HepG2 (cell line): ENCODE data around the gene NAPB.

Source experiments
- EP300 ChIP-seq, 3 experiments: sonication (generic) in 1 of 3; formaldehyde crosslinking in 1 of 3; IDR thresholded peaks; 2 replicates each; pipeline versions ENCODE4 v1.5.1 to v1.6.1; 2011 to 2020; ENCODE audit warnings: low read depth in 2 of 3, low read length in 2 of 3, borderline replicate concordance in 1 of 3, improper control_type of control experiment in 1 of 3, mild to moderate bottlenecking in 1 of 3, missing genetic modification reagents in 1 of 3, moderate library complexity in 1 of 3
- SNAPC2 ChIP-seq: sonication (generic); formaldehyde crosslinking; IDR thresholded peaks from 2 replicates; pipeline ENCODE4 v1.8.1; 2022; ENCODE audit warnings: mild to moderate bottlenecking, missing genetic modification reagents
- ZBTB42 ChIP-seq: sonication (generic); formaldehyde crosslinking; IDR thresholded peaks from 2 replicates; pipeline ENCODE4 v1.5.0; 2020; ENCODE audit warnings: mild to moderate bottlenecking, missing genetic modification reagents
- ZSCAN22 ChIP-seq: sonication (generic); formaldehyde crosslinking; IDR thresholded peaks from 2 replicates; pipeline ENCODE4 v1.4.0; 2020; ENCODE audit warnings: mild to moderate bottlenecking, missing genetic modification reagents
- TF ChIP-seq, protein P1 (sequence below): sonication (generic); formaldehyde crosslinking; IDR thresholded peaks from 2 replicates; pipeline ENCODE4 v1.4.0; 2020; ENCODE audit warnings: missing genetic modification reagents
- TF ChIP-seq, protein P2 (sequence below): sonication (generic); formaldehyde crosslinking; IDR thresholded peaks from 2 replicates; pipeline ENCODE4 v1.5.1; 2020; ENCODE audit warnings: missing genetic modification reagents, mild to moderate bottlenecking, borderline replicate concordance
- TF ChIP-seq, protein P3 (sequence below): sonication (generic); formaldehyde crosslinking; IDR thresholded peaks from 2 replicates; pipeline ENCODE4 v1.5.0; 2020; ENCODE audit warnings: mild to moderate bottlenecking, missing genetic modification reagents, moderate library complexity
- TF ChIP-seq, protein P4 (sequence below): sonication (generic); formaldehyde crosslinking; IDR thresholded peaks from 2 replicates; pipeline ENCODE4 v1.4.0; 2020; ENCODE audit warnings: missing genetic modification reagents, borderline replicate concordance

DNA sequence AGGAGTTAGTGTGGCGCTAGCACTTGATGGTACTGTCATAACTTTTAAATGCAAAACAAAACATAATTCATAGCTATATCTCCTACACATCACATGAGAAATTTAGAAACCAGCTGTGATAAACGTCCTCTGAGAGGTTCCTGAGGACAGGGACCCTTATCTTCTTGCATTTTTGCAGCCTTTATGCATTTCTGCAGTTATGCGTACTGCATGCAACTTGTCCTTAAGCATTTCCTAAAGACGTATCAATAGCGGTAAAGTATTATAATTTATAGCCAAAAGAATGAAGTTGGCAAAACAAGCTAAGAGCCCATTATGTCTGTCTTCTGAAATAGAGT, 1.7 kb downstream of the NAPB start:
- TF ChIP-seq EP300 (IDR thresholded peaks at IDR 0.05; ENCODE audit: low read depth in 2 of 2, low read length in 2 of 2), result no peak
- no peak for TF ChIP-seq EP300 (CRISPR knock-in tag; IDR thresholded peaks at IDR 0.05; ENCODE audit: borderline replicate concordance)
- no peak for TF ChIP-seq SNAPC2 (CRISPR knock-in tag)
- no peak for TF ChIP-seq ZBTB42 (CRISPR knock-in tag)
- TF ChIP-seq, protein P1, sequence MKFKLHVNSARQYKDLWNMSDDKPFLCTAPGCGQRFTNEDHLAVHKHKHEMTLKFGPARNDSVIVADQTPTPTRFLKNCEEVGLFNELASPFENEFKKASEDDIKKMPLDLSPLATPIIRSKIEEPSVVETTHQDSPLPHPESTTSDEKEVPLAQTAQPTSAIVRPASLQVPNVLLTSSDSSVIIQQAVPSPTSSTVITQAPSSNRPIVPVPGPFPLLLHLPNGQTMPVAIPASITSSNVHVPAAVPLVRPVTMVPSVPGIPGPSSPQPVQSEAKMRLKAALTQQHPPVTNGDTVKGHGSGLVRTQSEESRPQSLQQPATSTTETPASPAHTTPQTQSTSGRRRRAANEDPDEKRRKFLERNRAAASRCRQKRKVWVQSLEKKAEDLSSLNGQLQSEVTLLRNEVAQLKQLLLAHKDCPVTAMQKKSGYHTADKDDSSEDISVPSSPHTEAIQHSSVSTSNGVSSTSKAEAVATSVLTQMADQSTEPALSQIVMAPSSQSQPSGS (CRISPR knock-in tag), result no peak
- TF ChIP-seq, protein P2, sequence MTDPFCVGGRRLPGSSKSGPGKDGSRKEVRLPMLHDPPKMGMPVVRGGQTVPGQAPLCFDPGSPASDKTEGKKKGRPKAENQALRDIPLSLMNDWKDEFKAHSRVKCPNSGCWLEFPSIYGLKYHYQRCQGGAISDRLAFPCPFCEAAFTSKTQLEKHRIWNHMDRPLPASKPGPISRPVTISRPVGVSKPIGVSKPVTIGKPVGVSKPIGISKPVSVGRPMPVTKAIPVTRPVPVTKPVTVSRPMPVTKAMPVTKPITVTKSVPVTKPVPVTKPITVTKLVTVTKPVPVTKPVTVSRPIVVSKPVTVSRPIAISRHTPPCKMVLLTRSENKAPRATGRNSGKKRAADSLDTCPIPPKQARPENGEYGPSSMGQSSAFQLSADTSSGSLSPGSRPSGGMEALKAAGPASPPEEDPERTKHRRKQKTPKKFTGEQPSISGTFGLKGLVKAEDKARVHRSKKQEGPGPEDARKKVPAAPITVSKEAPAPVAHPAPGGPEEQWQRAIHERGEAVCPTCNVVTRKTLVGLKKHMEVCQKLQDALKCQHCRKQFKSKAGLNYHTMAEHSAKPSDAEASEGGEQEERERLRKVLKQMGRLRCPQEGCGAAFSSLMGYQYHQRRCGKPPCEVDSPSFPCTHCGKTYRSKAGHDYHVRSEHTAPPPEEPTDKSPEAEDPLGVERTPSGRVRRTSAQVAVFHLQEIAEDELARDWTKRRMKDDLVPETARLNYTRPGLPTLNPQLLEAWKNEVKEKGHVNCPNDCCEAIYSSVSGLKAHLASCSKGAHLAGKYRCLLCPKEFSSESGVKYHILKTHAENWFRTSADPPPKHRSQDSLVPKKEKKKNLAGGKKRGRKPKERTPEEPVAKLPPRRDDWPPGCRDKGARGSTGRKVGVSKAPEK, result no peak
- TF ChIP-seq, protein P3, sequence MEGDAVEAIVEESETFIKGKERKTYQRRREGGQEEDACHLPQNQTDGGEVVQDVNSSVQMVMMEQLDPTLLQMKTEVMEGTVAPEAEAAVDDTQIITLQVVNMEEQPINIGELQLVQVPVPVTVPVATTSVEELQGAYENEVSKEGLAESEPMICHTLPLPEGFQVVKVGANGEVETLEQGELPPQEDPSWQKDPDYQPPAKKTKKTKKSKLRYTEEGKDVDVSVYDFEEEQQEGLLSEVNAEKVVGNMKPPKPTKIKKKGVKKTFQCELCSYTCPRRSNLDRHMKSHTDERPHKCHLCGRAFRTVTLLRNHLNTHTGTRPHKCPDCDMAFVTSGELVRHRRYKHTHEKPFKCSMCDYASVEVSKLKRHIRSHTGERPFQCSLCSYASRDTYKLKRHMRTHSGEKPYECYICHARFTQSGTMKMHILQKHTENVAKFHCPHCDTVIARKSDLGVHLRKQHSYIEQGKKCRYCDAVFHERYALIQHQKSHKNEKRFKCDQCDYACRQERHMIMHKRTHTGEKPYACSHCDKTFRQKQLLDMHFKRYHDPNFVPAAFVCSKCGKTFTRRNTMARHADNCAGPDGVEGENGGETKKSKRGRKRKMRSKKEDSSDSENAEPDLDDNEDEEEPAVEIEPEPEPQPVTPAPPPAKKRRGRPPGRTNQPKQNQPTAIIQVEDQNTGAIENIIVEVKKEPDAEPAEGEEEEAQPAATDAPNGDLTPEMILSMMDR, result no peak
- TF ChIP-seq ZSCAN22 (CRISPR knock-in tag), result no peak
- TF ChIP-seq, protein P4, sequence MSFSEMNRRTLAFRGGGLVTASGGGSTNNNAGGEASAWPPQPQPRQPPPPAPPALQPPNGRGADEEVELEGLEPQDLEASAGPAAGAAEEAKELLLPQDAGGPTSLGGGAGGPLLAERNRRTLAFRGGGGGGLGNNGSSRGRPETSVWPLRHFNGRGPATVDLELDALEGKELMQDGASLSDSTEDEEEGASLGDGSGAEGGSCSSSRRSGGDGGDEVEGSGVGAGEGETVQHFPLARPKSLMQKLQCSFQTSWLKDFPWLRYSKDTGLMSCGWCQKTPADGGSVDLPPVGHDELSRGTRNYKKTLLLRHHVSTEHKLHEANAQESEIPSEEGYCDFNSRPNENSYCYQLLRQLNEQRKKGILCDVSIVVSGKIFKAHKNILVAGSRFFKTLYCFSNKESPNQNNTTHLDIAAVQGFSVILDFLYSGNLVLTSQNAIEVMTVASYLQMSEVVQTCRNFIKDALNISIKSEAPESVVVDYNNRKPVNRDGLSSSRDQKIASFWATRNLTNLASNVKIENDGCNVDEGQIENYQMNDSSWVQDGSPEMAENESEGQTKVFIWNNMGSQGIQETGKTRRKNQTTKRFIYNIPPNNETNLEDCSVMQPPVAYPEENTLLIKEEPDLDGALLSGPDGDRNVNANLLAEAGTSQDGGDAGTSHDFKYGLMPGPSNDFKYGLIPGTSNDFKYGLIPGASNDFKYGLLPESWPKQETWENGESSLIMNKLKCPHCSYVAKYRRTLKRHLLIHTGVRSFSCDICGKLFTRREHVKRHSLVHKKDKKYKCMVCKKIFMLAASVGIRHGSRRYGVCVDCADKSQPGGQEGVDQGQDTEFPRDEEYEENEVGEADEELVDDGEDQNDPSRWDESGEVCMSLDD (CRISPR knock-in tag), result no peak
